HG02763 (cell line): ENCODE data around the gene L3MBTL4.

Source experiments
- ATAC-seq: cut with Tn5 transposase; IDR thresholded peaks from one replicate; pipeline ENCODE4 v1.9.1; 2021; ENCODE audit warnings: mild to moderate bottlenecking, moderate library complexity; ENCODE audit not compliant: unreplicated experiment

L3MBTL4 gene

GRCh38 chr18:5937121-5937520 lies 477.6 kb downstream of the L3MBTL4 start:
- no peak for ATAC-seq

GRCh38 chr18:5930789-5931188 lies 483.9 kb downstream of the L3MBTL4 start:
- no peak for ATAC-seq

GRCh38 chr18:5918205-5918858 lies 496.4 kb downstream of the L3MBTL4 start:
- ATAC-seq = no peak

GRCh38 chr18:5914951-5915350 lies 499.8 kb downstream of the L3MBTL4 start:
- no peak for ATAC-seq

GRCh38 chr18:5914016-5914415 lies 500.7 kb downstream of the L3MBTL4 start:
- no peak for ATAC-seq

- ATAC-seq = no peak
Measured at GRCh38 chr18:5912566-5912965, 502.1 kb downstream of the L3MBTL4 start.

- no peak for ATAC-seq
Measured at GRCh38 chr18:5909125-5909524, 505.6 kb downstream of the L3MBTL4 start.
